AG09319 (cell line): ENCODE measurements around the gene SLC25A51.
A peak's percentile ranks its signal among the peaks of the same experiment; 100 is the strongest.

ENCODE experiments used
- DNase-seq: peaks from one replicate; pipeline ENCODE4 v3.0.0-alpha.2; 2010; ENCODE audit warnings: low read depth; ENCODE audit errors: extremely low read depth
- CTCF ChIP-seq: IDR thresholded peaks from 2 replicates; pipeline ENCODE4 v1.5.1; 2011; ENCODE audit warnings: low read depth, mild to moderate bottlenecking, inconsistent platforms, low read length, moderate library complexity

The SLC25A51 gene

GRCh38 chr9:37880916-37881479 is 22.9 kb downstream of the SLC25A51 start:
- DNase-seq, result no peak

DNA sequence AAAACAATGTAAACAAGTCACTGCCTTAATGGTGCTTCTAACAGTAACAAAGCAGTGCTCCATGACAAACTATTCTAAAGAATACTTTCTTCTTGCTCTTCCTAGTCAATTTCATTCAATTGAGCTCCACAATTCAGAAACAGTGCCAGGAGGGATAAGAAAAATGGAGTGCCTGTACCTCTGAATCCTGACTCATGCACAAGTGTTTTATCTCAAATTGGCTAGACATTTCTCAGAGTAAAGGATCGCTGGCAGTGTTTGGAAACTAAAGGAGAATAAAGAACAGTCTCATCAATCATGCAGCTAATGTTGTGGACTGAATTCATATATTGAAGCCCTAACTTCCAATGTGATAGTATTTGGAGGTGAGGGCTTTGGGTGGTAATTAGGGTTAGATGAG is 27.6 kb downstream of the SLC25A51 start:
- DNase-seq, result no peak
- no peak for TF ChIP-seq CTCF

More at GRCh38 chr9:37880916-37881479, 22.9 kb downstream of the SLC25A51 start:
- TF ChIP-seq CTCF, result no peak

- DNase-seq, result no peak
- no peak for TF ChIP-seq CTCF
Observed at GRCh38 chr9:37873955-37874354, 30.0 kb downstream of the SLC25A51 start.

DNA sequence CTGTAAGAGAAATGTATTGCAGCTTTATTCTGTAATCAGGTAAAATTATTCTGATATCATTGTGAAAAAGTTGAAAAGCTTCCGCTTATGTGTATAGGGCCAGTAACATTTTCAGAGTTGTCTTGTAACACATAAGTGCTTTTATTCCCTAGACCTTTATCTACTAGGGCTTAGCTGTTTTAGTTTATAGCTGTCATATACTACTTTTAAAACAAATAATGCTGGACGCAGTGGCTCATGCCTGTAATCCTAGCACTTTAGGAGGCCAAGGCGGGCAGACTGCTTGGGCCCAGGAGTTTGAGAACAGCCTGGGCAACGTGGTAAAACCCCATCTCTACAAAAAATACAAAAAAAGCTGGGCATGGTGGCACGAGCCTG is 33.1 kb downstream of the SLC25A51 start:
- no peak for DNase-seq
- TF ChIP-seq CTCF, result no peak

DNA sequence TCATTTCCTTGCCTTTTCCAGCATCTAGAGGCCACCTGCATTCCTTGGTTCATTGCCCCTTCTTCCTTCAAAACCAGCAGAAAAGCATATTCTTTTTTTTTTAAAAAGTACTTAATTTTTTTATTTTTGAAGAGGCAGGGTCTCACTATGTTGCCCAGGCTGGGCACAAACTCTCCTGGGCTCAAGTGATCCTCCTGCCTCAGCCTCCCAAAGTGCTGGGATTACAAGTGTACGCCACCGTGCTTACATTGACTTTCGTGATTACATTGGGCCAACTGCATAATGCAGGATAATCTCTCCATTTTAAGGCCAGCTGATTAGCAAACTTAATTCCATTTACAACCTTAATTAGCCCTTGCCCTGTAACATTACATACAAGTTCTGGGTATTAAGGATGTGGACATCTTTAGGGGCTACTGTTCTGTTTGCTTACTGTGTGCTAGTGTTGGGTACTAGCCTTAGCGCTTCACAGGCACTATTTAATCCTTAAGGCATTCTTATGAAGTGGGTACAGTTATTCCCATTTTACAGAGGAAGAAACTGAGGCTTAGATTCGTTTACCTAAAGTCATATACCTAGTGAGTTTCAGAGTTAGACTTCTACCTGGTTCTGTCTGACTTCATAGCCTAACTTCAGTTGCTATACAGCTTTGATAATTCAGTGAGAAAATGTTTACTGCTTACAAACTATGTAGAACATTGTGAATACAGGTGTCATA is 33.7 kb downstream of the SLC25A51 start:
- no peak for TF ChIP-seq CTCF
- DNase-seq, result no peak

DNA sequence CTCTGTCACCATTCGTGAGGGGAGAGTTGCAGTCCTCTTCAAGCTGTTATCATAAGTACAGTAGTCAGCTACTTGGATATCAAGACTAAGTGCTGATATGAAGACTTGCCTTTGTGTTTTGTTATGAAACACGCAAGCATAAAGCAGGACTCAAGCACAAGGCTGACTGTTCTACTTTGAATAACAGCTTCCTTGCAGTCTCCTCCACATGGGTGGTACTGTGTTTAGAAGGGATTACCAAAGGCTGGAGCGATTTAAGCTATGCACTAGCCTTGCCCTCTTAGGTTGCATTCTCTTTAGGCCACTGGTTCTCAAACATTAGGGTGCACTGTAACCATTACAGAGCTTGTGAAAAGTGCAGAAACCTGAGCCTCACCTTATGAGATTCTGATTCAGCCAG is 41.4 kb downstream of the SLC25A51 start:
- no peak for TF ChIP-seq CTCF
- no peak for DNase-seq

DNA sequence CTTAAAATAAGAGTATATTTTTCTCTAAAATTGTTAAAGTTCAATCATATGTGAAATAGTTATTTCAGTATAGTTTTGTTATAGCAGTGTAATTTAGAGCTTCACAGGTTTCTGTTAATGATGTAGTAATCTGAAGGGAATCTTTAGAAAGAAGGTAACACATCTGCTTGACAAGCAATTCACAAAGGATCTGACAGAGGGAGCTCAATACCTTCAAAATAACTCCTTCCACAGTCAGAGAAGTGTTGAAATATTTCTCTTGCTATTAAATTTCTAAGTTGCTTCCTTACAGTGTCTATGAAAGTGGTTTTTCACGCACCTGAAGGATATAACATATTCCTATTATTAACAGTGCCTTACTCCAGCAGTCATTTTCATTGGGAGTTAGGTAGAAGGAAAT is 44.9 kb downstream of the SLC25A51 start:
- peak; percentile 20 for TF ChIP-seq CTCF
- DNase-seq, result no peak
